Middle frontal gyrus (tissue), 1 donor: ENCODE measurements around the gene KCNJ18.
"Not testable (repeated sequence)": the region's sequence is repeated elsewhere in the genome, so short reads cannot be mapped to it uniquely, and the experiment has no call there.

Experiments
- DNase-seq: peaks from one replicate; pipeline ENCODE4 v3.0.0-alpha.2; 2015; ENCODE audit warnings: low spot score; ENCODE audit errors: extremely low spot score

The KCNJ18 gene

GRCh38 chr17:21720566-21720965 is 28.2 kb downstream of the KCNJ18 start:
- DNase-seq: not testable (repeated sequence)

- DNase-seq: not testable (repeated sequence)
These were observed 29.9 kb downstream of the KCNJ18 start for GRCh38 chr17:21722268-21722667.

- not testable (repeated sequence) for DNase-seq
These were observed 32.1 kb downstream of the KCNJ18 start for GRCh38 chr17:21724216-21725006.

GRCh38 chr17:21731076-21731475 is 38.8 kb downstream of the KCNJ18 start:
- not testable (repeated sequence) for DNase-seq

GRCh38 chr17:21733931-21734330 is 41.6 kb downstream of the KCNJ18 start:
- not testable (repeated sequence) for DNase-seq

- not testable (repeated sequence) for DNase-seq
These were observed 43.5 kb downstream of the KCNJ18 start for GRCh38 chr17:21735814-21736213.

GRCh38 chr17:21737015-21737580 is 44.8 kb downstream of the KCNJ18 start:
- DNase-seq: not testable (repeated sequence)

GRCh38 chr17:21738241-21738640 is 45.9 kb downstream of the KCNJ18 start:
- DNase-seq: not testable (repeated sequence)

- DNase-seq: not testable (repeated sequence)
These were observed 46.7 kb downstream of the KCNJ18 start for GRCh38 chr17:21738877-21739474.

- DNase-seq: not testable (repeated sequence)
These were observed 47.2 kb downstream of the KCNJ18 start for GRCh38 chr17:21739485-21739884.

- not testable (repeated sequence) for DNase-seq
These were observed 48.5 kb downstream of the KCNJ18 start for GRCh38 chr17:21740836-21741235.

- not testable (repeated sequence) for DNase-seq
These were observed 49.2 kb downstream of the KCNJ18 start for GRCh38 chr17:21741520-21741919.

- no peak for DNase-seq
These were observed 50.0 kb downstream of the KCNJ18 start for GRCh38 chr17:21742326-21742725.

GRCh38 chr17:21744151-21744550 is 51.8 kb downstream of the KCNJ18 start:
- not testable (repeated sequence) for DNase-seq

- DNase-seq: not testable (repeated sequence)
These were observed 52.3 kb downstream of the KCNJ18 start for GRCh38 chr17:21744621-21745020.

GRCh38 chr17:21745385-21746054 is 53.2 kb downstream of the KCNJ18 start:
- DNase-seq: not testable (repeated sequence)

- not testable (repeated sequence) for DNase-seq
These were observed 54.1 kb downstream of the KCNJ18 start for GRCh38 chr17:21746415-21746814.

- not testable (repeated sequence) for DNase-seq
These were observed 55.0 kb downstream of the KCNJ18 start for GRCh38 chr17:21747195-21747915.

GRCh38 chr17:21748686-21749085 is 56.4 kb downstream of the KCNJ18 start:
- not testable (repeated sequence) for DNase-seq

- DNase-seq: not testable (repeated sequence)
These were observed 57.6 kb downstream of the KCNJ18 start for GRCh38 chr17:21749696-21750531.
